ENCODE measurements around the gene GTF2B. TPM values are rescaled to one million over a fixed set of nuclear protein-coding genes. Genes with fewer than 3 reads are reported as not detected.

GTF2B gene
- total RNA-seq, 1 experiment from 2014 or later: 27.0 TPM

GRCh38 chr1:88888750-88889149, 2.6 kb downstream of the GTF2B start:
- TF ChIP-seq TCF7L2 (IDR thresholded peaks at IDR 0.05; ENCODE audit: low read depth, low read length): no peak
- TF ChIP-seq POLR2AphosphoS5 (IDR thresholded peaks at IDR 0.05; ENCODE audit: low read depth, low read length): no peak
- no peak for TF ChIP-seq SIN3A (IDR thresholded peaks at IDR 0.05; ENCODE audit: borderline replicate concordance, insufficient read depth, low read depth, low read length)
- no peak for TF ChIP-seq CTCF (IDR thresholded peaks at IDR 0.05)
- CTCF ChIA-PET: no interaction called here
- BruUV-seq (replicated peaks): no TSS peak

GRCh38 chr1:88885933-88886332, 5.4 kb downstream of the GTF2B start:
- POLR2A ChIA-PET: no interaction called here
- TF ChIP-seq CTCF (IDR thresholded peaks at IDR 0.05): no peak
- no peak for TF ChIP-seq POLR2AphosphoS5 (IDR thresholded peaks at IDR 0.05; ENCODE audit: low read depth, low read length)
- no peak for TF ChIP-seq SIN3A (IDR thresholded peaks at IDR 0.05; ENCODE audit: borderline replicate concordance, insufficient read depth, low read depth, low read length)
- no peak for TF ChIP-seq REST (IDR thresholded peaks at IDR 0.05; ENCODE audit: insufficient read depth in 1 of 2, low read depth in 2 of 2, low read length in 1 of 2)
- TF ChIP-seq TCF7L2 (IDR thresholded peaks at IDR 0.05; ENCODE audit: low read depth, low read length): no peak
- ATAC-seq: no peak
- peaks cover 39% of the 10 kb centered on the region for H3K36me3 ChIP-seq (ENCODE audit: control insufficient read depth, insufficient read depth, low read length)
- no peaks in the 10 kb centered on the region for H3K27me3 ChIP-seq (ENCODE audit: control insufficient read depth, insufficient read depth, low read length)
- in situ Hi-C loops (cut with HindIII; ENCODE audit: low pct_unique_long_range_greater_than_20kb, low sequenced_read_pairs) (no loop called here), intact Hi-C loops (cut with micrococcal nuclease; ENCODE audit: unreplicated experiment) (no loop called here)
- H3K4me3 ChIP-seq (ENCODE audit: low read depth in 2 of 2, low read length in 2 of 2): no peak overlapping the region
- H3K27ac ChIP-seq (ENCODE audit: low read length): no peak overlapping the region
- no TSS peak for BruUV-seq (replicated peaks)
- DNase-seq (ENCODE audit: low read depth, low spot score): no peak
- peaks cover 18% of the 10 kb centered on the region for H3K4me1 ChIP-seq (ENCODE audit: control insufficient read depth, insufficient read depth, low read length)
- H3K9me3 ChIP-seq (ENCODE audit: control insufficient read depth, insufficient read depth, low read depth, low read length): no peaks in the 10 kb centered on the region
- CTCF ChIA-PET: no interaction called here

More at GRCh38 chr1:88888750-88889149, 2.6 kb downstream of the GTF2B start:
- POLR2A ChIA-PET: interaction anchor here (0.6 to 0.8 kb wide), 2 partner anchors 14 to 35 kb away, joined by 3 read pairs; no protein-coding TSS in a partner anchor
- in situ Hi-C loops (cut with HindIII; ENCODE audit: low pct_unique_long_range_greater_than_20kb, low sequenced_read_pairs): no loop called here
- peaks cover 24% of the 10 kb centered on the region for H3K4me1 ChIP-seq (ENCODE audit: control insufficient read depth, insufficient read depth, low read length)
- H3K4me3 ChIP-seq (ENCODE audit: low read depth in 2 of 2, low read length in 2 of 2): no peak overlapping the region
- no peaks in the 10 kb centered on the region for H3K27me3 ChIP-seq (ENCODE audit: control insufficient read depth, insufficient read depth, low read length)
- no peak for ATAC-seq
- no peak for DNase-seq (ENCODE audit: low read depth, low spot score)
- H3K36me3 ChIP-seq (ENCODE audit: control insufficient read depth, insufficient read depth, low read length): peaks cover 24% of the 10 kb centered on the region
- no peaks in the 10 kb centered on the region for H3K9me3 ChIP-seq (ENCODE audit: control insufficient read depth, insufficient read depth, low read depth, low read length)
- no peak overlapping the region for H3K27ac ChIP-seq (ENCODE audit: low read length)
- intact Hi-C loops (cut with micrococcal nuclease; ENCODE audit: unreplicated experiment): no loop called here

All from Panc1 (cell line).